Stimulated activated CD8-positive, alpha-beta memory T cell treated with anti-CD3 and anti-CD28 coated beads, Interleukin-15, amount 100 ng/mL, for 1 hour (primary cell): ENCODE results near the gene KNDC1.

ENCODE experiments used
- DNase-seq: peaks from one replicate; pipeline ENCODE4 v3.0.0-alpha.2; 2020; ENCODE audit warnings: low read depth

The KNDC1 gene

GRCh38 chr10:133242611-133243356 is 82.8 kb downstream of the KNDC1 start:
- DNase-seq: no peak

- DNase-seq: no peak
Observed at GRCh38 chr10:133243593-133243992, 83.6 kb downstream of the KNDC1 start.

GRCh38 chr10:133245439-133246235 is 85.6 kb downstream of the KNDC1 start:
- no peak for DNase-seq

GRCh38 chr10:133246236-133246626 is 86.2 kb downstream of the KNDC1 start:
- no peak for DNase-seq

- DNase-seq: no peak
Observed at GRCh38 chr10:133247681-133248333, 87.8 kb downstream of the KNDC1 start.

GRCh38 chr10:133248334-133248715 is 88.3 kb downstream of the KNDC1 start:
- DNase-seq: no peak

- no peak for DNase-seq
Observed at GRCh38 chr10:133249094-133249780, 89.2 kb downstream of the KNDC1 start.

- no peak for DNase-seq
Observed at GRCh38 chr10:133249975-133250754, 90.1 kb downstream of the KNDC1 start.

- DNase-seq: no peak
Observed at GRCh38 chr10:133251388-133252222, 91.6 kb downstream of the KNDC1 start.

GRCh38 chr10:133252223-133252552 is 92.2 kb downstream of the KNDC1 start:
- no peak for DNase-seq

GRCh38 chr10:133253361-133253955 is 93.4 kb downstream of the KNDC1 start:
- DNase-seq: no peak

- no peak for DNase-seq
Observed at GRCh38 chr10:133254421-133255120, 94.6 kb downstream of the KNDC1 start.

- no peak for DNase-seq
Observed at GRCh38 chr10:133255323-133255722, 95.3 kb downstream of the KNDC1 start.

GRCh38 chr10:133257489-133258065 is 97.6 kb downstream of the KNDC1 start:
- DNase-seq: no peak

- DNase-seq: no peak
Observed at GRCh38 chr10:133258066-133258817, 98.2 kb downstream of the KNDC1 start.

- peak; percentile 56 for DNase-seq
Observed at GRCh38 chr10:133258818-133259601, 99.0 kb downstream of the KNDC1 start.

- DNase-seq: no peak
Observed at GRCh38 chr10:133259602-133259989, 99.6 kb downstream of the KNDC1 start.
